ENCODE results near the gene SPATA31E1.

GRCh38 chr9:87894998-87895625 is 12.4 kb downstream of the SPATA31E1 start:
- TF ChIP-seq, protein P1, sequence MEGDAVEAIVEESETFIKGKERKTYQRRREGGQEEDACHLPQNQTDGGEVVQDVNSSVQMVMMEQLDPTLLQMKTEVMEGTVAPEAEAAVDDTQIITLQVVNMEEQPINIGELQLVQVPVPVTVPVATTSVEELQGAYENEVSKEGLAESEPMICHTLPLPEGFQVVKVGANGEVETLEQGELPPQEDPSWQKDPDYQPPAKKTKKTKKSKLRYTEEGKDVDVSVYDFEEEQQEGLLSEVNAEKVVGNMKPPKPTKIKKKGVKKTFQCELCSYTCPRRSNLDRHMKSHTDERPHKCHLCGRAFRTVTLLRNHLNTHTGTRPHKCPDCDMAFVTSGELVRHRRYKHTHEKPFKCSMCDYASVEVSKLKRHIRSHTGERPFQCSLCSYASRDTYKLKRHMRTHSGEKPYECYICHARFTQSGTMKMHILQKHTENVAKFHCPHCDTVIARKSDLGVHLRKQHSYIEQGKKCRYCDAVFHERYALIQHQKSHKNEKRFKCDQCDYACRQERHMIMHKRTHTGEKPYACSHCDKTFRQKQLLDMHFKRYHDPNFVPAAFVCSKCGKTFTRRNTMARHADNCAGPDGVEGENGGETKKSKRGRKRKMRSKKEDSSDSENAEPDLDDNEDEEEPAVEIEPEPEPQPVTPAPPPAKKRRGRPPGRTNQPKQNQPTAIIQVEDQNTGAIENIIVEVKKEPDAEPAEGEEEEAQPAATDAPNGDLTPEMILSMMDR (IDR thresholded peaks at IDR 0.05), result no peak
- no peak for TF ChIP-seq EP300 (IDR thresholded peaks at IDR 0.05)
